ENCODE results near the gene SPATA18.
"Not testable (repeated sequence)": the region's sequence is repeated elsewhere in the genome, so short reads cannot be mapped to it uniquely, and the experiment has no call there.

SPATA18 gene

DNA sequence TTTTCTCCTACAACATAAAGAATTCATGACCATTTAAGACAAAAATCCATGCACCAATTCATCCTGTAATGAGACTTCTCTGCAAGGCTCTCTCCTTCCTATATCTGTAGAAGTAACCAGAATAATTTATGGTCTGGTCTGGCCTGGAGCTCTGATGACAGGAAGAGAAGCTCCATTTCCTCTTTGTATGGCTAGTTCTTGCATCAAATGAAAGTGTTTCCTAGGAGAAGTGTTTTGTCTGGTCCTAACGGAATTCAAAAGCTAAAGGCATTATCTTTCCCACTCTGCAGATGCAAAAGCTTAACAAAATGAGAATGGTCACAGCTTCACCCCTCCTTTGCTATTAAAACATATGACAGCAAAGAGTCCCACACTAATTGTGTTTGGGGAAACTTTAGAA is 55.1 kb downstream of the SPATA18 start:
- DNase-seq (ENCODE audit: low read depth in 2 of 2) = no peak

DNA sequence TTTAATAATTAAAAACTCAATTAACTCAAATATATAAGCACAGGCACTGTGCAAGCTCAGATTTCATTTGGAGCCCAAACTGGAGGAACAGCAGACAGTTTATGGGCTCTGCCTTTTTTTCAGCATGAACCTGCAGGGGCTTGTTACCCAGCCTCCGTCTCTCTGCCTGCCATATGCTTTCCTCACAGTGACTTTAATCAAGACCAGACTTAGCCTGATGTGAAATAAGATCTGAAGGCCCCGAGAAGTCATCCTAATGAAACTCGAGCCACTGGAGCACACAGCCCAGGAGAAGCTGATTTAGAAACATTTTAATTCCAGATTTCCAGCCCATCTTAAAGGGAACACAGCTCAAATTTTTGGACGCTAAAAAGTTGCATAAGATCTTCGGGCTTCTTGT is 55.6 kb downstream of the SPATA18 start:
- no peak for DNase-seq (ENCODE audit: low read depth in 2 of 2)

DNA sequence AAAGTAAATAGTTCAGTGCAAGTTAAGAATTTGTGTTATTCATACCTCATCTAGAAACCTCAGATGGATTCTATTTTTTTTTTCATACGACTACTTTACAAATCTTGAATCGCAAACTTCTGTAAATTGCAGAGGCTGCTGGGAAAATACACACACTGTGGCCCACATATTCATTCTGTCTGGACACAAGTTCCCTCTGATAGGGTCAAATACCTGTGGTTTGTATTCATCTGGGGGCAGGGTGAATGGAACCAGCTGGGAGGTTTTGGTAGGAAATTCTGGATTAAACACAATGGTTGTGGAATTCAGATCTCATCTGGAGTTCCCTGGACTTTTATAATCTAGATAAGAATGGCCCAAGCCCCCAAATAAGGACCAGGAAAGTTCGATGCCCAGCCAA is 56.2 kb downstream of the SPATA18 start:
- no peak for DNase-seq (ENCODE audit: low read depth in 2 of 2)

DNA sequence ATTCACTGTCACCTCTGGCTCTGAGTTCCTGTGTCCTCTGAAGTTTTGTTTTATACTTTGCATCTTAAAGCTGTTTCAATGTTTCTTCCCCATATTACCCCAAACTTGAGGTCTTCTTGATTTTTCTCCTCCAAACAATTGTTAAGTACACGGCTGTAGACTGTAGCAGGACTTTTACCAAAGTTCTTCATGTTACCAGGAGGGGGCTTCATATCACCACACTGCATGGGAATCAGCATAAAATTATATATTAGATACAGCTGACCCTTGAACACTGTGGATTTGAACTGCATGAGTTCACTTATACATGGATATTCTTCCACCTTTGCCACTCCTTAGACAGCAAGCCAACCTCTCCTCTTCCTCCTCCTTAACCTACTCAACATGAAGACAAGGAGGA is 56.6 kb downstream of the SPATA18 start:
- DNase-seq (ENCODE audit: low read depth in 2 of 2) = no peak

DNA sequence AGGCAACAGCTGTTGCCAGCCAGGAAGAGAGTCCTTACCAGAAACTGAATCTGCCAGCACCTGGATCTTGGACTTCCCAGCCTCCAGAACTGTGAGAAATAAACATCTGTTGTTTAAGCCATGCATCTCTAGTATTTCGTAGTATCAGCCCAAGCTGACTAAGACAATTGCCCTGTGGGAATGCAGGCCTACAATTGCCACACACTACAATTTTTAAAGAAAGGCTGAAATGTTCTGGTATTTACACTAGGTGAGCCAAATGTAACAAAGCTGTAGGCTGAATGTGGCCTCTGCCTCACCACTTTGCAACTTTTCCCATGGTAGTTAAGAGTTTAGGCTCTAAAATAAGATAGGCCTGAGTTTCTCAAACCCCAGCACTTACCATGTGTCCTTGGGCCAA is 59.1 kb downstream of the SPATA18 start:
- DNase-seq (ENCODE audit: low read depth in 2 of 2) = no peak

DNA sequence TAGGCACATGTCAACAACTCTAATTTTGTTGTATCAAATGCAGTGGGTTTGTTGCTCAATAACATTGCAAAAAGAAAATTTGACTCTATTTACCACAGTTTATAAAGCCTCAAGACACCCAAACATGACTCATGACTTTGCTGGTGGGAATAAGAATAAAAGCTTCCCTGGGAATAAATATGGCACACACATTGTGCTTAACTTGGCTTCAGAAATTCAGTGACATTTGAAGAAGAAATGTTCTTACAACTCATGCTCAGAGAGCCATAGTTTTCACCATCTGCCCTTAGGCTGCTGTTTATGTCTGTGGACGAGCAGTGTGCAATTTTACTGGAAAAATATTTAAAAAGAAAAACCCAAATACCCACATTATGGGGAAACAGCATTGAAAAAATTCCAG is 60.9 kb downstream of the SPATA18 start:
- DNase-seq (ENCODE audit: low read depth in 2 of 2) = no peak

DNA sequence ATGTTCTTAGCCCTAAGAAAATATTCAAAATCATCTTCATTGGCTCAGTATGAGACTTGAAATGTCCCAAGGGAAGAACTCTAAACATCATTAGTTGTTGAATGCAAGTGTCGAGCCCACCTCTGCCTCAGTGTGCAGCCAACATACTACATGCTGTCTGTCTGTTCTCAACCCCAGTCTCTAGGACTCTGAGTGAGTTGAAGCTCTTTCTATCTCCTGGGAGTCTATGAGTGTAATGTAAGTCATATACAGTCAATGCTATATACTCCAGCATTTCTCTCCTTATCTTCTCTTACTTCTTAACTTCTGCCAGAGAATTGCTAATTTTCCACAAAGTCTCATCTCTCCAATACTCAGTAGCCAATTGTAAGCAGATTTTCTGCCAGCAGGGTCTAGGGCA is 61.3 kb downstream of the SPATA18 start:
- DNase-seq (ENCODE audit: low read depth in 2 of 2) = no peak

DNA sequence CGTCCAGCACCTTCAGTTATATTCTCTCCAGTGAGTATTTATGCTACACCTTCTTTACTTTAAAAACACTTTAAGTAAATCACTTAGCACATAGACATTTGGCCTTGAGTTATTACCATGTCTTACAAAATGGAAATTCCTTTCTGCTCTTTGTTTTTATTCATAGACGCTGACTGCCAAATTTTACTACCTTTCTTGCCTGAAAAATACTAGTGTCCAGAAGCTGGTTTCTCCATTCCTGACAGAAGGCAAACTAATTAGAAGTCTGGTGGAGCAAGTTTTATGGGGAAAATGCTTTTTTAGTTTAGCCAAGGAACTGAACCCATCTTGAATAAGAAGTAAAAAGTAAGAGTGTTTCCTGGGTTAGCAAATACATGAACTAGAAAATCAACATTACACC is 65.5 kb downstream of the SPATA18 start:
- DNase-seq (ENCODE audit: low read depth in 2 of 2) = no peak

DNA sequence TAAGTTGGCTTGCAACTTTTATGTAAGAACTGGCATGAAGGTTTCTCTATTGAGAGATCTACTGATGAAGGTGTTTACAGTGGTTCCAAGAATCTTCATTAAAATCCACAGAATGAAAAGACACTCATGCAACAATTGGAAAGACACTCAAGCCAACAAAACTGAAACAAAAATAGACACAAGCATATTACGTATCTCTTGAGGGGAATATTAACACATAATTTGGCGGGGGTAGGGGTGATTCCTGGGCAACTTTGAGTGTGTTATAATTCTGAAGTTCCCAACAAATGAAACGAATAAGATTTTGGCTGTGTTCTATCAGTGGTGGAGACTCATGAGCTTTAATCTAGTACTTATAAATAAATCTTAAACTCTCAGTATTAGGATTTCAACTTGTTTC is 75.1 kb downstream of the SPATA18 start:
- DNase-seq (ENCODE audit: low read depth in 2 of 2) = no peak

DNA sequence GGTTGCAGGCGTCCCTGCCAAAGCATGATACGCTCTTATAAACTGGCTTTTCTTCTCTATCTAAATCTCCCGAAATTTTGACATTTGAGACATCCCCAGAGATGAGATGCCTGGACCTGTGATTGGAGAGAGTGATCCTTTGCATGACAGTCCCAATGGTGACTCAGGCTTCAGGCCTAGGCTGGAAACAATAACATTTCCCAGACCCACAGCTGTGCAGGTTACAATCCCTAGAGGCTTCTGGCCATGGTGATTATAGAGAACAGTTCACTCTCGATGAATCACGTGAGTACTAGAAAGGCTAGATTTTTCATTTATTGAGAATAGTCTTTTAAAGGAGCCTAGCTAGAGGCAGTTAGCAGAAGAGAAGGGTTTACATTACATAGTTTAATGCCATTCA is 75.9 kb downstream of the SPATA18 start:
- DNase-seq (ENCODE audit: low read depth in 2 of 2) = no peak

DNA sequence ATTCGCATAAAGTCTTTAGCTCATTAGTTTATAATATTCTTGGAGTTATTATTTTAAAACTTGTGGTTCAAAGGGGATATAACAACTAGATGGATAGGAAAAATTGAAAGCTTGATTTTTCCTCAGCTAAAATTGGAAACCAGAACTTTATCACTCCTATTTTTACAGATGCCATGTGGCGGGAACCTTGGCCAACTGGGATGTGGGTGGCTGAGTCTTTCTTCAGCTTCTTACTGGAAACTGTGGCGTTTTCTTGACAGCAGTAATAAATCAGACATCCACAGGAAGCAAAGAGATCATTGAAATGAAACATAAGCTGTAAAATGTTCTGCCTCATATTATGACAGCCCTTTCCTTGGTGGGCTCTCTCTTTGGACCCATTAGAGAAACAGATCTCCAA is 84.1 kb downstream of the SPATA18 start:
- DNase-seq (ENCODE audit: low read depth in 2 of 2) = no peak

DNA sequence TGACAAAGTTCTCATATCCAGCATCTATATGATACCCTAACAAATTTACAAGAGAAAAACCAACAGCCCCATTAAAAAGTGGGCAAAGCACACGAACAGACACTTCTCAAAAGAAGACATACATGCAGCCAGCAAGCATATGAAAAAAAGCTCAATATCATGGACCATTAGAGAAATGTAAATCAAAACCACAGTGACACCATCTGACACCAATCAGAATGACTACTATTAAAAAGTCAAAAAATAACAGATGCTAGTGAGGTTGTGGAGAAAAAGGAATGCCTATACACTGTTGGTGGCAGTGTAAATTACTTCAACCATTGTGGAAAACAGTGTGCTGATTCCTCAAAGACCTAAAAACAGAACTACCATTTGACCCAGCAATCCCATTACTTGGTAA is 86.0 kb downstream of the SPATA18 start:
- DNase-seq (ENCODE audit: low read depth in 2 of 2) = not testable (repeated sequence)

DNA sequence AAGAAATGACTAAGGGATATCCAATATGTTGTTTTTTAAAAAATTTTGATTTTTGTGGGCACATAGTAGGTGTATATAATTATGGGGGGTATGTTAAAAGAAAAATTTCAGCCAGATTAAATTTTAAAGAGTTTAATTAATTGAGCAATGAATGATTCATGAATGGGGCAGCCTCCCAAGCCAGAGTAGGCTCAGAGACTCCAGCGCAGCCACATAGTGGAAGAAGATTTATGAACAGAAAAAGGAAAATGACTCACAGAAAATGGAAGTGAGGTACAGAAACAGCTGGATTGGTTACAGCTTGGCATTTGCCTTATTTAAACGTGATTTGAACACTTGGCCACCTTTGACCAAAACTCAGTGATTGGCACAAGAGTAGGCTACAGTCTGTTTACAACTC is 91.7 kb downstream of the SPATA18 start:
- DNase-seq (ENCODE audit: low read depth in 2 of 2) = no peak

DNA sequence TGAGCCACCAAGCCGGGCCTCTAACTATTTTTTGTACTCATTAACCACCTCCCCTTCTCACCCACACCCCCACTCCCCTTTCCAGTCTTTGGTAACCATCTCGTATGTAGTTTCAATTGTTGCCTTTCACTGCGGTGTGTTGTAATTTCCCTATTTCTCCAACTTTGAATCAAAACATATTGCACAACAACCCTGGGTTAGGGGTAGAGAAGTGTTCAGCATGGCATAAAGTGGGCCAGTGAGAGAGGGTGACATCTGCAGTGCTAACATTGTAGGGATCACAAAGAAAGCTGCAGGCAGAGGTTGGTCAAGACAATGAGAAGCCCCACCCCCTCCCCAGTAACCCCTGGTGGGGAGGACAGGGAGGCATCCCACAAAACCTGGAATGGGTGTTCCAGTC is 92.7 kb downstream of the SPATA18 start:
- no peak for DNase-seq (ENCODE audit: low read depth in 2 of 2)

DNA sequence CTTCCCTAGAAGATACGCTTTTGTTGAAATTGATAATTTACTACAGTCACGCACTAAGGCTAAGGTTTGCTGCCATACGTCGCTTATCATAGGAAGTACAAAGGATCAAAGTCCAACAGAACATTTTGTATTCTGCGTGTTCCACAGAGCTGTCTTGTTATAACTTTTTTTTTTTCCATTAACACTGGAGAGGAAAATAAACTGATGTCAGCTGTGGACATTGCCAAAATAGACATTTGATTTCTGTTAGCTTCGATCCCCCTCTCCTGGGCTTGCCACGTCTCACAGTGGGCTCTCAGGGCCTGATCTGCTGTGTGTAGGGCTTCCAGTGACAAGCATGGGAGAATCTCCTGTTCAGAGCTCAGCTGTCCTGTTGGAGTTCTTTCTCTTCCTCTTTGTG is 93.3 kb downstream of the SPATA18 start:
- no peak for DNase-seq (ENCODE audit: low read depth in 2 of 2)
